SK-N-SH (cell line): ENCODE measurements around the gene TRPV6.

ENCODE experiments used
- CHD2 ChIP-seq: fragments of 150-350 bp; IDR thresholded peaks from 2 replicates; pipeline ENCODE4 v1.6.1; 2018; ENCODE audit warnings: low read length; ENCODE audit not compliant: partially characterized antibody
- CTCF ChIP-seq: fragments of 200-600 bp; sonication (generic); IDR thresholded peaks from 2 replicates; pipeline ENCODE4 v1.6.1; 2017; ENCODE audit warnings: antibody characterized with exemption, mild to moderate bottlenecking, moderate library complexity
- TAF1 ChIP-seq: IDR thresholded peaks from 2 replicates; pipeline ENCODE4 v1.6.1; 2012; ENCODE audit warnings: low read depth, mild to moderate bottlenecking, low read length, moderate library complexity, borderline replicate concordance
- TF ChIP-seq, protein P1 (sequence below): IDR thresholded peaks from 2 replicates; pipeline ENCODE4; 2012

GRCh38 chr7:142932386-142933091 is 47.0 kb upstream of the TRPV6 start:
- TF ChIP-seq CHD2 (no peak), CTCF (no peak), TAF1 (no peak)
- TF ChIP-seq, protein P1, sequence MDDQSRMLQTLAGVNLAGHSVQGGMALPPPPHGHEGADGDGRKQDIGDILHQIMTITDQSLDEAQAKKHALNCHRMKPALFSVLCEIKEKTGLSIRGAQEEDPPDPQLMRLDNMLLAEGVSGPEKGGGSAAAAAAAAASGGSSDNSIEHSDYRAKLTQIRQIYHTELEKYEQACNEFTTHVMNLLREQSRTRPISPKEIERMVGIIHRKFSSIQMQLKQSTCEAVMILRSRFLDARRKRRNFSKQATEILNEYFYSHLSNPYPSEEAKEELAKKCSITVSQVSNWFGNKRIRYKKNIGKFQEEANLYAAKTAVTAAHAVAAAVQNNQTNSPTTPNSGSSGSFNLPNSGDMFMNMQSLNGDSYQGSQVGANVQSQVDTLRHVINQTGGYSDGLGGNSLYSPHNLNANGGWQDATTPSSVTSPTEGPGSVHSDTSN: no peak
